ENCODE data around the gene NRCAM. TPM values are rescaled to one million over a fixed set of nuclear protein-coding genes. Genes with fewer than 3 reads are reported as not detected.

NRCAM gene
- polyA plus RNA-seq, 3 donors = not detected

- no peak overlapping the region for H2AFZ ChIP-seq (ENCODE audit: insufficient read depth, low read depth, low read length, poor library complexity, severe bottlenecking)
- no peak for DNase-seq
- no peaks in the 10 kb centered on the region for H3K4me1 ChIP-seq (ENCODE audit: control insufficient read depth in 1 of 2, insufficient read depth in 2 of 2, low read length in 2 of 2)
- no peaks in the 10 kb centered on the region for H3K79me2 ChIP-seq (ENCODE audit: insufficient read depth, low read length)
- Mint-ChIP-seq H3K36me3 (no peaks in the 10 kb centered on the region), H3K27ac (no peak overlapping the region), H3K4me1 (no peaks in the 10 kb centered on the region), H3K4me3 (no peak overlapping the region), H3K9me3 (peaks cover 0 to 2% (median 0%) of the 10 kb centered on the region in 7 donors), H3K27me3 (ENCODE audit: low read depth in 3 of 3) (peaks cover 0 to 3% (median 2%) of the 10 kb centered on the region in 3 donors)
- no peaks in the 10 kb centered on the region for H3K27me3 ChIP-seq (ENCODE audit: control insufficient read depth in 2 of 2, insufficient read depth in 2 of 2, low read length in 2 of 2)
- 100% methylated on average over 2 of the region's 9 CpGs for WGBS (ENCODE audit: insufficient coverage)
- H3K9ac ChIP-seq (ENCODE audit: insufficient read depth, low read length, poor library complexity, severe bottlenecking) = no peak overlapping the region
- no peak for TF ChIP-seq CTCF (IDR thresholded peaks at IDR 0.05)
- no peak overlapping the region for H3K27ac ChIP-seq (ENCODE audit: low read depth in 1 of 2, low read length in 2 of 2)
- no peak overlapping the region for H3K4me2 ChIP-seq (replicated peaks; ENCODE audit: extremely low read depth, low read length, poor library complexity, severe bottlenecking)
- no peaks in the 10 kb centered on the region for H3K9me3 ChIP-seq (replicated peaks in 1 of 2; ENCODE audit: control insufficient read depth in 1 of 2, insufficient read depth in 1 of 2, low read length in 2 of 2)
- intact Hi-C loops (cut with micrococcal nuclease) = no loop called here
- H3K4me3 ChIP-seq (replicated peaks in 1 of 3; ENCODE audit: low read depth in 2 of 3, low read length in 3 of 3) = no peak overlapping the region
- no peaks in the 10 kb centered on the region for H3K36me3 ChIP-seq (replicated peaks in 1 of 2; ENCODE audit: control insufficient read depth in 1 of 2, insufficient read depth in 2 of 2, low read length in 2 of 2)
- no peaks in the 10 kb centered on the region for H4K20me1 ChIP-seq (ENCODE audit: insufficient read depth, low read length)
Measured at GRCh38 chr7:108193594-108194498, 262.4 kb downstream of the NRCAM start.

- H3K4me3 ChIP-seq (replicated peaks in 1 of 3; ENCODE audit: low read depth in 2 of 3, low read length in 3 of 3) = no peak overlapping the region
- H3K36me3 ChIP-seq (replicated peaks in 1 of 2; ENCODE audit: control insufficient read depth in 1 of 2, insufficient read depth in 2 of 2, low read length in 2 of 2) = no peaks in the 10 kb centered on the region
- no peak overlapping the region for H3K27ac Mint-ChIP-seq
- H3K4me2 ChIP-seq (replicated peaks; ENCODE audit: extremely low read depth, low read length, poor library complexity, severe bottlenecking) = no peak overlapping the region
- no peaks in the 10 kb centered on the region for H3K79me2 ChIP-seq (ENCODE audit: insufficient read depth, low read length)
- H3K4me3 Mint-ChIP-seq = no peak overlapping the region
- no peak for DNase-seq
- no peaks in the 10 kb centered on the region for H3K27me3 ChIP-seq (ENCODE audit: control insufficient read depth in 2 of 2, insufficient read depth in 2 of 2, low read length in 2 of 2)
- intact Hi-C loops (cut with micrococcal nuclease) = no loop called here
- no peaks in the 10 kb centered on the region for H3K36me3 Mint-ChIP-seq
- H3K4me1 Mint-ChIP-seq = no peaks in the 10 kb centered on the region
- peaks cover 0 to 11% (median 5%) of the 10 kb centered on the region in 7 donors for H3K9me3 Mint-ChIP-seq
- no peaks in the 10 kb centered on the region for H3K4me1 ChIP-seq (ENCODE audit: control insufficient read depth in 1 of 2, insufficient read depth in 2 of 2, low read length in 2 of 2)
- no peak overlapping the region for H2AFZ ChIP-seq (ENCODE audit: insufficient read depth, low read depth, low read length, poor library complexity, severe bottlenecking)
- TF ChIP-seq CTCF (IDR thresholded peaks at IDR 0.05) = no peak
- H3K27me3 Mint-ChIP-seq (ENCODE audit: low read depth in 3 of 3) = peaks cover 2 to 6% (median 2%) of the 10 kb centered on the region in 3 donors
- no CpG with 5 or more reads among the region's 4 CpGs for WGBS (ENCODE audit: insufficient coverage)
- H3K9ac ChIP-seq (ENCODE audit: insufficient read depth, low read length, poor library complexity, severe bottlenecking) = no peak overlapping the region
- H4K20me1 ChIP-seq (ENCODE audit: insufficient read depth, low read length) = no peaks in the 10 kb centered on the region
- H3K27ac ChIP-seq (ENCODE audit: low read depth in 1 of 2, low read length in 2 of 2) = no peak overlapping the region
- H3K9me3 ChIP-seq (replicated peaks in 1 of 2; ENCODE audit: control insufficient read depth in 1 of 2, insufficient read depth in 1 of 2, low read length in 2 of 2) = peaks cover 0 to 3% of the 10 kb centered on the region in 2 donors
Measured at GRCh38 chr7:108190891-108191290, 265.3 kb downstream of the NRCAM start.

Measured in CD14-positive monocyte (primary cell).